ENCODE measurements around the gene SETD1A.
"Not testable (repeated sequence)": the region's sequence is repeated elsewhere in the genome, so short reads cannot be mapped to it uniquely, and the experiment has no call there.

SETD1A gene

GRCh38 chr16:31001507-31002249 lies 44.1 kb downstream of the SETD1A start:
- DNase-seq = no peak

GRCh38 chr16:31002250-31002700 lies 44.7 kb downstream of the SETD1A start:
- DNase-seq = no peak

- no peak for DNase-seq
Observed at GRCh38 chr16:31002862-31003341, 45.3 kb downstream of the SETD1A start.

GRCh38 chr16:31003744-31004143 lies 46.2 kb downstream of the SETD1A start:
- no peak for DNase-seq

- no peak for DNase-seq
Observed at GRCh38 chr16:31004658-31005057, 47.1 kb downstream of the SETD1A start.

GRCh38 chr16:31005350-31006085 lies 48.0 kb downstream of the SETD1A start:
- DNase-seq = no peak

GRCh38 chr16:31006086-31006385 lies 48.5 kb downstream of the SETD1A start:
- DNase-seq = no peak

- no peak for DNase-seq
Observed at GRCh38 chr16:31006589-31006988, 49.0 kb downstream of the SETD1A start.

GRCh38 chr16:31007684-31008083 lies 50.1 kb downstream of the SETD1A start:
- no peak for DNase-seq

GRCh38 chr16:31008149-31008548 lies 50.6 kb downstream of the SETD1A start:
- no peak for DNase-seq

- DNase-seq = no peak
Observed at GRCh38 chr16:31008551-31008950, 51.0 kb downstream of the SETD1A start.

GRCh38 chr16:31009120-31009519 lies 51.6 kb downstream of the SETD1A start:
- DNase-seq = no peak

- no peak for DNase-seq
Observed at GRCh38 chr16:31009894-31010584, 52.5 kb downstream of the SETD1A start.

GRCh38 chr16:31010585-31011325 lies 53.2 kb downstream of the SETD1A start, which contains the start of gene STX1B:
Gene STX1B (minus strand): TSS chr16:31010638. CDS start chr16:31010396, 242 bp downstream.
- peak; percentile 54 for DNase-seq

- DNase-seq = not testable (repeated sequence)
Observed at GRCh38 chr16:31011815-31012214, 54.3 kb downstream of the SETD1A start.

- not testable (repeated sequence) for DNase-seq
Observed at GRCh38 chr16:31013292-31013691, 55.7 kb downstream of the SETD1A start.

GRCh38 chr16:31016018-31016417 lies 58.5 kb downstream of the SETD1A start:
- no peak for DNase-seq

GRCh38 chr16:31017756-31018155 lies 60.2 kb downstream of the SETD1A start:
- DNase-seq = not testable (repeated sequence)

GRCh38 chr16:31020536-31020935 lies 63.0 kb downstream of the SETD1A start:
- no peak for DNase-seq

- no peak for DNase-seq
Observed at GRCh38 chr16:31022544-31023251, 65.1 kb downstream of the SETD1A start.

- no peak for DNase-seq
Observed at GRCh38 chr16:31023252-31023602, 65.7 kb downstream of the SETD1A start.

- DNase-seq = no peak
Observed at GRCh38 chr16:31023627-31024226, 66.2 kb downstream of the SETD1A start.

Data from activated gamma-delta T cell treated with Interleukin-2 at 50 U/mL for 16 hours (primary cell).